ENCODE data around the gene FAM13B.
"Not testable (repeated sequence)": the region's sequence is repeated elsewhere in the genome, so short reads cannot be mapped to it uniquely, and the experiment has no call there.

The FAM13B gene

GRCh38 chr5:137960141-137960540 lies 72.7 kb downstream of the FAM13B start:
- no peak for DNase-seq

GRCh38 chr5:137959488-137959887 lies 73.4 kb downstream of the FAM13B start:
- no peak for DNase-seq

GRCh38 chr5:137957948-137958347 lies 74.9 kb downstream of the FAM13B start:
- DNase-seq, result no peak

DNA sequence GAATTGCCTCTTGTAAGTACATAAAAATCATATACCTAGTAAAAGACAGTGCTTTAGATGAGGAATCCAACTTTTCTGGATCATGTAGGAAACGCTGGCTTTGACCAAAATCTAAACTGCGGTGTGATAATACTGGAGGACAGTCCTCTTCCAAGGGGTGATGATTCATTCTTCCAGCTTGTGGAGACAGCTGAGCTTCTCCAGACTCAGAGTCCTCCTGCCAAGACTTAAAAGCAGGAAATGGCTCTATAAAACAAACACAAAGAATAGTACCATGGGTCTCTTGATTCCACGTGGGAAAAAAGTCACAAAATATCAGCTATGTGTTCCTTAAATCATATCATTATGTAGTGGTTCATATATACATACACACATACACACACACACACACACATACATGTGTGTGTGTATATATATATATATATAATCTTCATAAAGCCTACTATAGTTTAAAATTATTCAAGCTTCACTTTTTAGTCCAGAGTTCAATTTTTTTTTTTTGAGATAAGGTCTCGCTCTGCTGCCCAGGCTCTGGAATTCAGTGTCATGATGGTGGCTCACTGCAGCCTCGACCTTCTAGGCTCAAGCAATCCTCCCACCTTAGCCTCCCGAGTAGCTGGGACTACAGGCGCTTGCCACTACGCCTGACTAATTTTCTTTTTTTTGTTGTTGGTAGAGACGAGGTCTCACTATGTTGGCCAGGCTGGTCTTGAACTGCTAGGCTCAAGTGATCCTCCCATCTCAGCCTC lies 78.6 kb downstream of the FAM13B start:
- no peak for DNase-seq

GRCh38 chr5:137945825-137946224 lies 87.1 kb downstream of the FAM13B start:
- DNase-seq, result no peak

DNA sequence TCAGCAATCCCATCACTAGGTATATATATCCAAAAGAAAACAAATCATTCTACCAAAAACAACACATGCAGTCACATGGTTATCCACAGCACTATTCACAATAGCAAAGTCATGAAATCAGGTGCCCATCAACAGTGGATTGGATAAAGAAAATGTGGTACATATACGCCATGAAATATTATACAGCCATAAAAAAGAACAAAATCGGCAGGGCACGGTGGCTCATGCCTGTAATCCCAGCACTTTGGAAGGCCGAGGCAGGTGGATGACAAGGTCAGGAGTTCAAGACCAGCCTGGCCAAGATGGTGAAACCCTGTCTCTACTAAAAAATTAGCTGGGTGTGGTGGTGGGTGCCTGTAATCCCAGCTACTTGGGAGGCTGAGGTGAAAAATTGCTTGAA lies 88.6 kb downstream of the FAM13B start:
- DNase-seq, result not testable (repeated sequence)

- no peak for DNase-seq
Observed at GRCh38 chr5:137939331-137939730, 93.5 kb downstream of the FAM13B start.

- DNase-seq, result no peak
Observed at GRCh38 chr5:137938751-137939143, 94.1 kb downstream of the FAM13B start.

DNA sequence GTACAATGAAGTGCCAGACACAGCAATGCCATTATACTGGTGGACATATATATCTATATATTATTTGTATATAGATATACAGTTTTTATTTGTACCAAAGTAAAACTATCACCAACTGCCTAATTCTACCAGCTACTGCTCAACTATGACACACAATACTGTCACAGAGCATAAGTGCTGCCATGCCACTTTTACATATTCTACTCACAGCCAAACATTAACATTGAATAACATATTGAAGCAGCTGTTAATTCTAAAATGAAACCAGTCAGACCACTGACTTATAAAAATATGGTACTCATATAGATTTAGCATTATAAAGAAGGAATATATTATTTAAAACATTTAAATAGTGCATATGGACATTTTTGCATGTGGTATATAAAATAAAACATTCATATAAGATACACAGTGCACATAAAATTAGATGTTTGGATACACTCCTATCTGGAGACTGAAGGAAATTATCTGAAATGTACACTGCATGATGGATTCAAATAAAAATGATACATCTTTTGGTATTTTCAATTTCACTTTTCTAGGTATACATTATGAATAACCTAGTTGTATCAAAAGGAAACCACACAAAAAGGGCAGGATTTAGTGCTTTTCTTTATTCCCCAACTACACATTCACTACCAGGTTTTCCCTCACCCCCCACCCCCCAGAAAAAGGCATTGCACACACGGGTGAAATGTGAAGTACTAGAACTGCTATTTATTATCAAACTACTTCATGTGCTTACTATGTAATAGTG lies 94.7 kb downstream of the FAM13B start:
- no peak for DNase-seq

DNA sequence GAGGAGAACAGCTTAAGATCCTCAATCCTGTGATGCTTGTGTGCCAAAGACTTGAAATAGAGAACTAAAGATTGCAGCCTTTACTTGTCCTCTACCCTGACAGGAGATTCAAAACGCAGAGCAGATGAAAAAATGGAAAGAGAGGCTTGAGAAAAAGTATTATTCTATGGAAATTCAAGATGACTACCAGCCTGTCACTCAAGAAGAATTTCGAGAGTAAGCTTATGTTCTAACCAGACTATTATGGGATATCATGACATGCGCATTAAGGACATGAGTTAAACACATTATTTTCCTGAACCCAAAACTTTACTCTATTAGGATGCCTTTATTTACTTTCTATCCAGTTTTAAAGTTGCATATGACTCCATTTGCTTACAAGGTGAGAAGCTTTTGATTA lies 97.2 kb downstream of the FAM13B start:
- no peak for DNase-seq

DNA sequence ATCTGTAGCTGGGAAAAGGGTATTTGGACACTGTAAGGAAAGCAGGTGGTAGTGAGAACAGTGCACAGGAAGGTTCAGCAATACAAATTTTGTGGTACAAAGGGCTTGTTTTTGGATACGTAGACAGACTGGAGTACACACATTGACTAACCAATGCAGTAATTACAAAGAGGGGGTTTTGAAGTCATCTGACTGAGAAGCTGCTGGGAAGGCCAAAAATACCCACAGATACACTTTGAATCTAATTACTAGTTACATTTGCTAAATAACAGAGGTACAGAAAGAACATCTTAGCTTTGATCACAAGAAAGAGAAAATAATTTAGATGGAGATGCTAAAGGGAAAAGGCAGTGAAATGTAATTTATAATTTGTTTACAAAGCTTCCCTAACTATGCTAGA lies 97.7 kb downstream of the FAM13B start:
- no peak for DNase-seq

DNA sequence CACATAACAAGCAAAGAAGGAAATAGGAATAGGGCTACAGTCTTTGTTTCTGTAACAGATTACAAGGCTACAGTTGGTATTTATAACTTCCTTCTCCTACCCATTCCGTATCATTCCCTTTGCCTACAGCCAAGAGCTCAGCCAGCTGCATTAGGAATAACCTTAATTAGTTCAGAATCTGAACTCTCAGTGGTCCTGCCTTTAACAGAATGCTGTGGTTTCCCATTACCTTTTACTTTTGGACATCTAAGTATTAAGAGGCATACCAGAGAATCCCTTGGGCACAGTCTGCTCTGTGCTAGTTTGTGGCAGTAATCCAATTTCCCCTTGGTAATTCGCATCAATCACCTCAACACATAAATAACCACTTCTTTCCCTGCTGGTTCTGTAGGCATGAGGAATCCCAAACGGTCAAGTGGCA lies 99.4 kb downstream of the FAM13B start:
- no peak for DNase-seq

DNA sequence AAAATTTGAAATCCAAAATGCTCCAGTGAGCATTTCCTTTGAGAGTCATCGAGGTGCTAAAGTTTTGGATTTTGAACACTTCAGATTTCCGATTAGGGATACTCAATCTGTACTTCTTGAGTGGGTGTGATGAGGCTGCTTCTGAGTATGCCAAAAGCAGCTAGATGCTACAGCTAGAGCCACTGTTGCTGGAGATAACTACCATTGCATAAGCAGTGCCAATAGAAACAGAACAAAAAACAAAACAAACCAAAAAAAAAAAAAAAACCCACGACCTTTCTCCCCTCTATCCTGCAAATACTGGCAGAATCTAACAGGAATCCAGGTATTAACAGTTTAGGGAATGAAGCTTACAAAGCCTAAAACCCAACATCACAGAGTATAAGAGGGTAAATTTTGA lies 100.1 kb downstream of the FAM13B start:
- DNase-seq, result no peak

GRCh38 chr5:137923856-137924255 lies 109.0 kb downstream of the FAM13B start:
- DNase-seq, result no peak

- no peak for DNase-seq
Observed at GRCh38 chr5:137921931-137922330, 110.9 kb downstream of the FAM13B start.

GRCh38 chr5:137916923-137917322 lies 116.0 kb downstream of the FAM13B start:
- no peak for DNase-seq

GRCh38 chr5:137914758-137915157 lies 118.1 kb downstream of the FAM13B start:
- DNase-seq, result no peak

DNA sequence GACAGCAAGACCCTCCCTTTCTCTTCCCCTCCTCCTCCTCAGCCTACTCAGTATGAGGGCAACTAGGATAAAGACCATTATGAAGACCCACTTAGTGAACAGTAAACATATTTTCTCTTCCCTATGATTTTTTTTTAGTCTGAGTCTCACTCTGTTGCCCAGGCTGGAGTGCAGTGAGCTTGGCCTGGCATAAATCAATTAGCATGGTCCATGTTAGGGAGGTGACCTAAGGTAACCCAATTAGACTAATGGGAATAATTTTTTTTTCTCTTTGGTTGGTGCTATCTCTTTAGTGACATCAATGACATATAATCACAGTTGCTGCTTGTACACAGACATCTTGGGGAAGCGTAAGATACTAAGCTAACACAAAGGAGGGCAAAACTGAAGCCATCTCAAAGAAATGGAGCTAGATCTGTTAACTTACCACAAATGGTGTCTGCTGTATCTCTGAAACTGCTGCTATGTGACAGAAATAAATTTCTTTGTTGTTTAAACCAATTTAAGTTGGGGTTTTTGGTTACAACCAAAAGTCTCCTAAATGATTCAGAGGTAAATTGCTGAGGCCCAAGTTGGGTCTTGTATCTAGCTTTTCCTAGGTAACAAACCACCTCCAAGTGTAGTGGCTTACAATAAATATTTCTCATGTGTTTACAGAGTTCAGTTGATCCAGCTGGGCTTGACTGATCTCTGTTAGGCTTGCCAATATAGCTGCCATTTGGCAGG lies 130.3 kb downstream of the FAM13B start:
- DNase-seq, result no peak

GRCh38 chr5:137901011-137901817 lies 131.7 kb downstream of the FAM13B start:
- no peak for DNase-seq

GRCh38 chr5:137899493-137899892 lies 133.4 kb downstream of the FAM13B start:
- no peak for DNase-seq

GRCh38 chr5:137896560-137896959 lies 136.3 kb downstream of the FAM13B start:
- DNase-seq, result no peak

DNA sequence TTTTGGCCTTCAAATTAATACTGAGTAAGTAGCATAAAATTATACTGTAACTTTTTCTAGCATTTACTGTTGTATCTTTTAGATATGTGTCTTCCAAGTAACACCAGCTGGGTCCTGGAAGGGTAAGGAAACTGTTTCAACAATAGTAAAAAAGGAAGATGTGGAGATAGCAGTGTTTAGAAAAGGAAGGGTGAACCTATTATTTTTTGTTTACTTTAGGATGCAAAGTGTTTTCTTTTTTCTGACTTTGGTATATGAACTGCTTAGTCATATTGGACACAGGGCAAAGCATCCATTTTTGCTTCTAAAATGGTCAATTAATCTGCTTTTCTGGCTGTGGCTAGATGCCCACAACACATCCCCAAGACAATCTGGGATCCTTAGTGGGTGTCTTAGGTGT lies 138.3 kb downstream of the FAM13B start:
- no peak for DNase-seq

GRCh38 chr5:137891849-137892248 lies 141.0 kb downstream of the FAM13B start:
- peak in 1 of 2 donors; percentile 3 for DNase-seq
